Loucy (cell line): ENCODE data around the gene B3GALT5.

ENCODE experiments used
- H2AFZ ChIP-seq: fragments of 200-600 bp; sonication (generic); 2 replicates; pipeline ENCODE4 v1.6.0; 2016; ENCODE audit warnings: antibody characterized with exemption, mild to moderate bottlenecking, low read length, moderate library complexity
- H3F3A ChIP-seq: fragments of 200-600 bp; 2 replicates; pipeline ENCODE4 v1.6.0; 2016; ENCODE audit warnings: antibody characterized with exemption, low read depth, mild to moderate bottlenecking
- H3K27me3 ChIP-seq: fragments of 200-600 bp; sonication (generic); 2 replicates; pipeline ENCODE4 v1.6.1; 2014; ENCODE audit warnings: low read length, mild to moderate bottlenecking; ENCODE audit not compliant: insufficient read depth, poor library complexity, severe bottlenecking
- H3K36me3 ChIP-seq: fragments of 200-600 bp; sonication (generic); 2 replicates; pipeline ENCODE4 v1.6.1; 2016; ENCODE audit warnings: low read length; ENCODE audit not compliant: insufficient read depth
- H3K4me1 ChIP-seq: fragments of 200-600 bp; sonication (generic); 2 replicates; pipeline ENCODE4 v1.5.1; 2014; ENCODE audit warnings: low read length, mild to moderate bottlenecking; ENCODE audit not compliant: insufficient read depth, poor library complexity, severe bottlenecking
- H3K4me2 ChIP-seq: fragments of 200-600 bp; sonication (generic); 2 replicates; pipeline ENCODE4 v1.6.0; 2014; ENCODE audit warnings: antibody characterized with exemption, low read length, low read depth, mild to moderate bottlenecking; ENCODE audit not compliant: poor library complexity, severe bottlenecking
- H3K4me3 ChIP-seq: fragments of 200-600 bp; sonication (generic); 2 replicates; pipeline ENCODE4 v1.5.1; 2014; ENCODE audit warnings: low read length, mild to moderate bottlenecking, mixed read lengths; ENCODE audit not compliant: poor library complexity, severe bottlenecking
- H3K79me2 ChIP-seq: fragments of 200-600 bp; sonication (generic); 2 replicates; pipeline ENCODE4 v1.6.1; 2014; ENCODE audit warnings: low read length; ENCODE audit not compliant: insufficient read depth
- H3K9ac ChIP-seq: fragments of 200-600 bp; sonication (generic); 2 replicates; pipeline ENCODE4 v1.6.0; 2014; ENCODE audit warnings: mild to moderate bottlenecking, low read depth, low read length, moderate library complexity; ENCODE audit not compliant: poor library complexity, severe bottlenecking
- H3K9me2 ChIP-seq: fragments of 200-600 bp; sonication (generic); replicated peaks from 2 replicates; pipeline ENCODE4 v1.6.1; 2016; ENCODE audit warnings: low read depth, low read length, mixed read lengths
- H3K9me3 ChIP-seq: fragments of 200-600 bp; sonication (generic); 2 replicates; pipeline ENCODE4 v1.6.1; 2014; ENCODE audit warnings: mild to moderate bottlenecking, antibody characterized with exemption, low read length, low read depth; ENCODE audit not compliant: insufficient read depth
- H4K20me1 ChIP-seq: fragments of 200-600 bp; sonication (generic); 2 replicates; pipeline ENCODE4 v1.6.0; 2014; ENCODE audit warnings: antibody characterized with exemption, low read length, mild to moderate bottlenecking; ENCODE audit not compliant: insufficient read depth, poor library complexity, severe bottlenecking
- EZH2phosphoT487 ChIP-seq: fragments of 200-600 bp; IDR thresholded peaks from 2 replicates; pipeline ENCODE4 v1.6.1; 2018; ENCODE audit warnings: antibody characterized with exemption, mild to moderate bottlenecking, moderate library complexity, borderline replicate concordance
- TF ChIP-seq, protein P1 (sequence below): fragments of 200-600 bp; sonication (generic); conservative IDR thresholded peaks from 2 replicates; pipeline ENCODE4 v1.5.1; 2014; ENCODE audit warnings: mild to moderate bottlenecking, antibody characterized with exemption, low read length

B3GALT5 gene

DNA sequence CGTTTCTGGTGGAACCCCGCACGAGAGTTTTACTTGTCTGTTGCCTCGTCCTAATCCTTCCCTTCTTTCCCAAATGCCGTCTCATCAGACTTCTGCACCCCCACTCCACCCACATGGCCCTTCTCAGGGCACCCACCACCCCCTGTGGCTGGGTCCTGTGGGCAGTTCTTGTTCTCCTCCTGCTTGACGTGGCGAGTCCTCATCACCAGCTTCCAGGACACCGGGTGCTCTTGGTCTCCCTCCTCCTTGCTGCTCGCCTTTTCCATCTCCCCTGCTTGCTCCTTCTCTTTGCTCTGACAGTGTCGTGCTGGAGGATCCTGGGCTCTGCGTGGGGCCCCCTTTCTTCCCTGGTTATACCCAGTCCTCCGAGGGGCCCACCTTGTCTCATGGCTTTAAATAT lies 51.8 kb downstream of the B3GALT5 start:
- no peak for TF ChIP-seq EZH2phosphoT487
- TF ChIP-seq, protein P1, sequence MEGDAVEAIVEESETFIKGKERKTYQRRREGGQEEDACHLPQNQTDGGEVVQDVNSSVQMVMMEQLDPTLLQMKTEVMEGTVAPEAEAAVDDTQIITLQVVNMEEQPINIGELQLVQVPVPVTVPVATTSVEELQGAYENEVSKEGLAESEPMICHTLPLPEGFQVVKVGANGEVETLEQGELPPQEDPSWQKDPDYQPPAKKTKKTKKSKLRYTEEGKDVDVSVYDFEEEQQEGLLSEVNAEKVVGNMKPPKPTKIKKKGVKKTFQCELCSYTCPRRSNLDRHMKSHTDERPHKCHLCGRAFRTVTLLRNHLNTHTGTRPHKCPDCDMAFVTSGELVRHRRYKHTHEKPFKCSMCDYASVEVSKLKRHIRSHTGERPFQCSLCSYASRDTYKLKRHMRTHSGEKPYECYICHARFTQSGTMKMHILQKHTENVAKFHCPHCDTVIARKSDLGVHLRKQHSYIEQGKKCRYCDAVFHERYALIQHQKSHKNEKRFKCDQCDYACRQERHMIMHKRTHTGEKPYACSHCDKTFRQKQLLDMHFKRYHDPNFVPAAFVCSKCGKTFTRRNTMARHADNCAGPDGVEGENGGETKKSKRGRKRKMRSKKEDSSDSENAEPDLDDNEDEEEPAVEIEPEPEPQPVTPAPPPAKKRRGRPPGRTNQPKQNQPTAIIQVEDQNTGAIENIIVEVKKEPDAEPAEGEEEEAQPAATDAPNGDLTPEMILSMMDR = no peak

DNA sequence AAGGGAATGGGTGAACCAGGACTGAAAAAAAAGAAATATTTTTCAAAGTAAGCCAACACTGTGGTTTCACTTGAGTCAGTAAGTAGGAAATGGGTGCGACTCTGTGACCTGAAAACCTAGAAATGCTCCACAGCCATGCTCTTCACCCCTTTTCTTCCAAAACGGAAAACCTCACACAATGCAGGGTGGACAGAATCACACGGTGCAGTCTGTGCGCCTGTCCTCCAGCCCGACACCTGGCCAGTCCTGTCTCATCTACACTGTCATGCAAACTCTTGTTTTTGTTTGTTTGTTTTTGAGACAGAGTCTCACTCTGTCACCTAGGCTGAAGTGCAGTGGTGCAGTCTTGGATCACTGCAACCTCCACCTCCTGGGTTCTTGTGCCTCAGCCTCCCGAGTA lies 53.3 kb downstream of the B3GALT5 start:
- no peak overlapping the region for H3K4me3 ChIP-seq
- H3K9me3 ChIP-seq = peaks cover 2% of the 10 kb centered on the region; the same call in 1 of the 2 replicates
- no peaks in the 10 kb centered on the region for H3K9me2 ChIP-seq
- H2AFZ ChIP-seq = no peak overlapping the region
- no peaks in the 10 kb centered on the region for H3K36me3 ChIP-seq
- no peaks in the 10 kb centered on the region for H3K79me2 ChIP-seq
- no peaks in the 10 kb centered on the region for H3K27me3 ChIP-seq
- no peak overlapping the region for H3K4me2 ChIP-seq
- no peak overlapping the region for H3K9ac ChIP-seq
- no peaks in the 10 kb centered on the region for H3K4me1 ChIP-seq
- no peaks in the 10 kb centered on the region for H3F3A ChIP-seq
- H4K20me1 ChIP-seq = no peaks in the 10 kb centered on the region
- no peak for TF ChIP-seq EZH2phosphoT487
- TF ChIP-seq, protein P1 = no peak

More for the DNA sequence above, 51.8 kb downstream of the B3GALT5 start:
- Histone ChIP-seq H3K4me1 (no peaks in the 10 kb centered on the region), H3K4me2 (no peak overlapping the region), H3K36me3 (no peaks in the 10 kb centered on the region), H3K27me3 (no peaks in the 10 kb centered on the region), H3K79me2 (no peaks in the 10 kb centered on the region), H3K9me2 (no peaks in the 10 kb centered on the region), H4K20me1 (no peaks in the 10 kb centered on the region), H2AFZ (no peak overlapping the region), H3F3A (no peaks in the 10 kb centered on the region), H3K4me3 (no peak overlapping the region), H3K9ac (no peak overlapping the region), H3K9me3 (peaks cover 2% of the 10 kb centered on the region; the same call in 1 of the 2 replicates)

DNA sequence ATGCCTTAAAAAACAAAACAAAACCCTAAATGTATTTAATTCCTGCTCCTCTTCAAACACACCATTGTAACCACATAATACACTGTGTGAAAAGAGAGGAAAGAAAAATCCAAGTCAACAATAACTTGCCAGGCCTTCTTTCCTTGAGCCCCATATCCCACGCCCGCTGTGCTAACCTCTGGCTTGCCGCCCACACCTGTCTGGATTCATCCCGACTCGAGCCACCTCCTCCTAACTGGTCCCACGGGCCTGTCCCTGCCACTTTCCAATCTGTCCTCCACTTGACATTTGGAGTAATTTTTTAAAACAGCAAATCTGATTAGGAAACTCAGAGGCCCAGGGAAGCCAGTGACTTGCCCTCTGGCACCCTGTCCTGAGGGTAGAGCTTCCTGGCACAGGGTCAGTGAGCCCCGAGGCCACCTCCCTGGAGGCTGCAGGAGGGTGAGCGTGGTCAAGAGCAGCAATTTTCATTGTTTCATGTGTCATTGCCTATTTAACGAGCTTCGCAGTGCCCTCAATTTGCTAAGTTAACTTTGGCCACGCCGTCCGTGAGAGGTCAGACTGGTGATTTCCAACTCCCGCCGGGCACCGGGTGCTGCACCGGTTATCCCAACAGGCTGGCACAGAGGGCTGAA lies 54.1 kb downstream of the B3GALT5 start:
- no peak overlapping the region for H3K4me3 ChIP-seq
- no peak for TF ChIP-seq EZH2phosphoT487
- TF ChIP-seq, protein P1 = no peak
- H3K27me3 ChIP-seq = no peaks in the 10 kb centered on the region
- H2AFZ ChIP-seq = no peak overlapping the region
- no peaks in the 10 kb centered on the region for H3K36me3 ChIP-seq
- no peaks in the 10 kb centered on the region for H3K9me2 ChIP-seq
- no peaks in the 10 kb centered on the region for H3K79me2 ChIP-seq
- H3K4me2 ChIP-seq = no peak overlapping the region
- H3K9me3 ChIP-seq = peaks cover 2% of the 10 kb centered on the region; the same call in 1 of the 2 replicates
- H3K4me1 ChIP-seq = no peaks in the 10 kb centered on the region
- no peak overlapping the region for H3K9ac ChIP-seq
- no peaks in the 10 kb centered on the region for H4K20me1 ChIP-seq
- no peaks in the 10 kb centered on the region for H3F3A ChIP-seq
